ENCODE measurements around the gene PPP1CC. TPM values are rescaled to one million over a fixed set of nuclear protein-coding genes. Genes with fewer than 3 reads are reported as not detected.

Gene PPP1CC
- 100 to 1,000 TPM in 5 of 6 experiments, 10 to 100 TPM in 1; 95.2 to 140 (median 134) TPM for total RNA-seq (2021; fragmentation: NEBNext Ultra II Directional; extraction: Animal tissue kit (Norgen Biotek cat#: 25700))
- long read RNA-seq, transcript PPP1CC-201 (7 exons, 2,559 nt), result major isoform, 86 of 106 reads
- long read RNA-seq, partial matches to known transcripts, result 2 of 106 reads
- long read RNA-seq, other reads (novel, unspliced or antisense), result 12 of 106 reads

GRCh38 chr12:110742718-110743570, at the start of gene PPP1CC:
TSS of gene PPP1CC (minus strand) at chr12:110742891. CDS start at chr12:110742707, 184 bp downstream.
- DNase-seq, result peak; percentile 90
- H3K27ac Mint-ChIP-seq, result peak within 1 kb of the TSS; percentile 92
- no peaks in the 10 kb centered on the region for H3K27me3 Mint-ChIP-seq (ENCODE audit: insufficient read depth)
- peaks cover 12% of the 10 kb centered on the region for H3K36me3 Mint-ChIP-seq (ENCODE audit: low read depth)
- H3K4me1 Mint-ChIP-seq (ENCODE audit: low read depth), result peaks cover 64% of the 10 kb centered on the region
- H3K9me3 Mint-ChIP-seq, result no peaks in the 10 kb centered on the region
- peak; percentile 60 for TF ChIP-seq CTCF (IDR thresholded peaks at IDR 0.05)
- peak within 1 kb of the TSS; percentile 100 for H3K4me3 Mint-ChIP-seq

GRCh38 chr12:110791589-110791988, 48.9 kb upstream of the PPP1CC start:
- peaks cover 16% of the 10 kb centered on the region for H3K27me3 Mint-ChIP-seq (ENCODE audit: insufficient read depth)
- TF ChIP-seq CTCF (IDR thresholded peaks at IDR 0.05), result no peak
- H3K4me1 Mint-ChIP-seq (ENCODE audit: low read depth), result peaks cover 9% of the 10 kb centered on the region; the same call in 1 of the 2 replicates
- no peaks in the 10 kb centered on the region for H3K36me3 Mint-ChIP-seq (ENCODE audit: low read depth)
- no peak for DNase-seq
- H3K4me3 Mint-ChIP-seq, result no peak overlapping the region
- H3K9me3 Mint-ChIP-seq, result no peaks in the 10 kb centered on the region
- no peak overlapping the region for H3K27ac Mint-ChIP-seq

GRCh38 chr12:110790301-110790700, 47.6 kb upstream of the PPP1CC start:
- Mint-ChIP-seq H3K36me3 (ENCODE audit: low read depth) (no peaks in the 10 kb centered on the region), H3K27ac (no peak overlapping the region), H3K27me3 (ENCODE audit: insufficient read depth) (peaks cover 18% of the 10 kb centered on the region), H3K9me3 (no peaks in the 10 kb centered on the region), H3K4me3 (no peak overlapping the region), H3K4me1 (ENCODE audit: low read depth) (peaks cover 8% of the 10 kb centered on the region; the same call in 1 of the 2 replicates)
- no peak for TF ChIP-seq CTCF (IDR thresholded peaks at IDR 0.05)
- peak; percentile 12 for DNase-seq

GRCh38 chr12:110786012-110786411, 43.3 kb upstream of the PPP1CC start:
- no peak for TF ChIP-seq CTCF (IDR thresholded peaks at IDR 0.05)
- Mint-ChIP-seq H3K27me3 (ENCODE audit: insufficient read depth) (peaks cover 31% of the 10 kb centered on the region), H3K9me3 (no peaks in the 10 kb centered on the region), H3K27ac (no peak overlapping the region), H3K4me1 (ENCODE audit: low read depth) (peaks cover 7% of the 10 kb centered on the region), H3K4me3 (no peak overlapping the region), H3K36me3 (ENCODE audit: low read depth) (no peaks in the 10 kb centered on the region)
- no peak for DNase-seq

GRCh38 chr12:110785240-110785639, 42.5 kb upstream of the PPP1CC start:
- no peaks in the 10 kb centered on the region for H3K9me3 Mint-ChIP-seq
- no peak for DNase-seq
- peaks cover 7% of the 10 kb centered on the region for H3K4me1 Mint-ChIP-seq (ENCODE audit: low read depth)

More at GRCh38 chr12:110785240-110785639, 42.5 kb upstream of the PPP1CC start:
- H3K27me3 Mint-ChIP-seq (ENCODE audit: insufficient read depth), result peaks cover 34% of the 10 kb centered on the region
- no peaks in the 10 kb centered on the region for H3K36me3 Mint-ChIP-seq (ENCODE audit: low read depth)
- no peak overlapping the region for H3K27ac Mint-ChIP-seq
- no peak overlapping the region for H3K4me3 Mint-ChIP-seq
- no peak for TF ChIP-seq CTCF (IDR thresholded peaks at IDR 0.05)
